ENCODE measurements around the gene STK38L. TPM values are rescaled to one million over a fixed set of nuclear protein-coding genes. Genes with fewer than 3 reads are reported as not detected.
A peak's percentile ranks its signal among the peaks of the same experiment; 100 is the strongest.

STK38L gene
- total and polyA plus RNA-seq, 10 of the 15 experiments (the other 5 are each of a cell fraction or from before 2014, with no cell fraction given) = 43.0 to 154 (median 115) TPM

DNA sequence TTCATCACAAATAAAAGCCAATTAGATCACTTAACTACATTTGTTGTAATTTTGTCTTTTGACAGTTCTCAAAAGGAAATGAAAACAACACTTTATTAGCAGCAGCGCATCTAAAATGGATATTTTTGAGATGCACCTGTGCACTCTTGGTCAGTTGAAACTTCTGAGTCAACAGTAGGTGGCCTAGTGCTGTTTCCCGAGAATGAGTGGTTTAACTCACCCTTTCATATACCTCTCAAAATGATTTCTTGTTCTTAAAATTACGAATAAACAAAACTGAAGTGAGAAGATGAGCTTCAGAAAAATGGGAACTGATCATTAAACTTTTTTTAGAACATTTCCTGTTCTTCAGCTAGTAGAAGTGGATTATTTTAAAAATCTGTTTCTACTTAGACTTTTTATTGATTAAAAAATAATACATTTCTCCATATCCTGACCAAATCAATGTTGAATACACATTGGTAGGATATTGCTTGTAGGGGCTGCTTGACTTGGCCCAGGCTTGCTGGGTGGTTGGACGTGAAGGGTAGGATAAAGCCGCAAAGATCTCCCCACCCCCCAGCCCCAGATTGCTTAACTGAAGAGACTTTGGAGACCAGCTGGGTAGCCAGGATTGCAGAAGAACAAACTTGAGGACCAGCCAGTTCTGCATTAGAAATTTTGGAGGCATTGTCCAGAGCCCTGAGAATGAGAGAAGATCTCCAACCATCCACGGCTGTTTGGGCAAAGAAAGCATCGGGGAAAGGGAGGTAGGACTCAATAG, 22.3 kb upstream of the STK38L start:
- peak overlapping the region; percentile 90 for H3K4me2 ChIP-seq (ENCODE audit: control insufficient read depth, insufficient read depth)
- RAD21 ChIA-PET (ENCODE audit: unreplicated experiment) = interaction anchor here (0.6 to 10.2 kb wide), 32 partner anchors 9 to 207 kb away, joined by 3 to 73 read pairs (median 6); partner anchors contain the start of gene STK38L
- intact Hi-C loops (cut with micrococcal nuclease; ENCODE audit: unreplicated experiment) = loop anchor here (1.0 to 5.0 kb wide), 6 partner anchors 16 to 85 kb away; partner anchors contain the start of gene STK38L
- no TSS peak for BruUV-seq (replicated peaks)
- H3K4me1 ChIP-seq (ENCODE audit: control insufficient read depth, insufficient read depth, low read length) = peaks cover 43% of the 10 kb centered on the region
- peak overlapping the region; percentile 71 for H3K9ac ChIP-seq (ENCODE audit: control insufficient read depth, insufficient read depth, low read length)
- ATAC-seq (peak; percentile 83), DNase-seq (ENCODE audit: low read depth, low spot score) (peak; percentile 88), FAIRE-seq (peak; percentile 64)
- POLR2A ChIA-PET = interaction anchor here (0.5 to 6.0 kb wide), 19 partner anchors 9 to 422 kb away, joined by 3 to 70 read pairs (median 5); partner anchors contain the start of gene STK38L
- H3K36me3 ChIP-seq (ENCODE audit: control insufficient read depth in 2 of 2, insufficient read depth in 2 of 2, low read length in 1 of 2) = no peaks in the 10 kb centered on the region
- H3K27ac ChIP-seq (ENCODE audit: control insufficient read depth, insufficient read depth) = peak overlapping the region; percentile 96
- H2AFZ ChIP-seq (ENCODE audit: control insufficient read depth, low read depth, low read length) = peak overlapping the region; percentile 26
- no peaks in the 10 kb centered on the region for H3K79me2 ChIP-seq (ENCODE audit: control insufficient read depth, insufficient read depth, low read length)
- SMC1A ChIA-PET (ENCODE audit: uncharacterized antibody, unreplicated experiment) = interaction anchor here (0.7 to 7.9 kb wide), 33 partner anchors 8 to 221 kb away, joined by 3 to 145 read pairs (median 6); partner anchors contain the start of gene STK38L
- H4K20me1 ChIP-seq (ENCODE audit: control insufficient read depth, insufficient read depth) = no peaks in the 10 kb centered on the region
- in situ Hi-C loops (cut with MboI) = no loop called here
- H3K27me3 ChIP-seq (replicated peaks in 1 of 2; ENCODE audit: control insufficient read depth in 2 of 2, insufficient read depth in 2 of 2, low read length in 1 of 2) = no peaks in the 10 kb centered on the region
- 0% methylated on average over 7 of the region's 7 CpGs for WGBS (ENCODE audit: insufficient coverage, insufficient replicate concordance, low lambda C conversion rate, missing lambda C conversion rate)
- CTCF ChIA-PET = interaction anchor here (0.7 to 4.4 kb wide), 24 partner anchors 8 to 206 kb away, joined by 3 to 66 read pairs (median 4); partner anchors contain the start of gene STK38L
- H3K9me3 ChIP-seq (replicated peaks; ENCODE audit: control insufficient read depth, insufficient read depth, low read length) = no peaks in the 10 kb centered on the region; the same call in 1 of the 3 replicates
- peak overlapping the region; percentile 68 for H3K4me3 ChIP-seq
- no peak for TF ChIP-seq SREBF2 (IDR thresholded peaks at IDR 0.05; ENCODE audit: low read length)
- TF ChIP-seq SIN3A (IDR thresholded peaks at IDR 0.05; ENCODE audit: low read depth, low read length) = no peak
- peak; percentile 94 for TF ChIP-seq TCF3 (IDR thresholded peaks at IDR 0.05; ENCODE audit: borderline replicate concordance, insufficient read depth, low read depth, low read length)
- peak; percentile 57; the same call in 1 of the 2 replicates for TF ChIP-seq BMI1 (IDR thresholded peaks at IDR 0.05; ENCODE audit: borderline replicate concordance)
- TF ChIP-seq RBBP5 (conservative IDR thresholded peaks at IDR 0.05) = no peak
- TF ChIP-seq, protein P1, sequence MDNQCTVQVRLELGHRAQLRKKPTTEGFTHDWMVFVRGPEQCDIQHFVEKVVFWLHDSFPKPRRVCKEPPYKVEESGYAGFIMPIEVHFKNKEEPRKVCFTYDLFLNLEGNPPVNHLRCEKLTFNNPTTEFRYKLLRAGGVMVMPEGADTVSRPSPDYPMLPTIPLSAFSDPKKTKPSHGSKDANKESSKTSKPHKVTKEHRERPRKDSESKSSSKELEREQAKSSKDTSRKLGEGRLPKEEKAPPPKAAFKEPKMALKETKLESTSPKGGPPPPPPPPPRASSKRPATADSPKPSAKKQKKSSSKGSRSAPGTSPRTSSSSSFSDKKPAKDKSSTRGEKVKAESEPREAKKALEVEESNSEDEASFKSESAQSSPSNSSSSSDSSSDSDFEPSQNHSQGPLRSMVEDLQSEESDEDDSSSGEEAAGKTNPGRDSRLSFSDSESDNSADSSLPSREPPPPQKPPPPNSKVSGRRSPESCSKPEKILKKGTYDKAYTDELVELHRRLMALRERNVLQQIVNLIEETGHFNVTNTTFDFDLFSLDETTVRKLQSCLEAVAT (IDR thresholded peaks at IDR 0.05) = peak; percentile 54
- TF ChIP-seq ZNF274 (IDR thresholded peaks at IDR 0.05; ENCODE audit: insufficient read depth, insufficient read length) = no peak
- no peak for TF ChIP-seq EZH2 (IDR thresholded peaks at IDR 0.05; ENCODE audit: borderline replicate concordance, control insufficient read depth, low read depth, low read length)
- TF ChIP-seq POLR2AphosphoS5 (IDR thresholded peaks at IDR 0.05; ENCODE audit: low read length) = 0 out of 2 replicates have a peak, but pooled peaks have one; percentile 15
- TF ChIP-seq IRF4 (IDR thresholded peaks at IDR 0.05; ENCODE audit: low read depth, low read length) = peak; percentile 79
- TF ChIP-seq JUNB (IDR thresholded peaks at IDR 0.05) = peak; percentile 93
- peak; percentile 65; the same call in 1 of the 2 replicates for TF ChIP-seq GABPA (IDR thresholded peaks at IDR 0.05; ENCODE audit: low read depth)
- peak; percentile 65 for TF ChIP-seq CBFB (IDR thresholded peaks at IDR 0.05; ENCODE audit: low read depth)
- TF ChIP-seq MTA3 (IDR thresholded peaks at IDR 0.05; ENCODE audit: borderline replicate concordance, low read length) = peak; percentile 24; the same call in 1 of the 2 replicates
- peak; percentile 86; the same call in 1 of the 2 replicates for TF ChIP-seq TARDBP (IDR thresholded peaks at IDR 0.05; ENCODE audit: borderline replicate concordance)
- TF ChIP-seq DPF2 (IDR thresholded peaks at IDR 0.05) = peak; percentile 80; the same call in 1 of the 2 replicates
- TF ChIP-seq EP300 (IDR thresholded peaks at IDR 0.05; ENCODE audit: borderline replicate concordance in 1 of 2, control insufficient read depth in 1 of 2, low read depth in 2 of 2, low read length in 2 of 2) = peak; percentile 86 to 87
- peak; percentile 97 for TF ChIP-seq ZBTB40 (IDR thresholded peaks at IDR 0.05; ENCODE audit: borderline replicate concordance)
- TF ChIP-seq ZZZ3 (IDR thresholded peaks at IDR 0.05; ENCODE audit: control insufficient read depth, insufficient read length, low read depth) = no peak

Data from GM12878 (cell line).